Sigmoid colon (tissue), 7 donors: ENCODE results near the gene PRIMA1. TPM values are rescaled to one million over a fixed set of nuclear protein-coding genes. Genes with fewer than 3 reads are reported as not detected.

ENCODE experiments used
- DNase-seq: peaks from one replicate; pipeline ENCODE4 v3.0.0-alpha.2; 2019
- H3K27ac ChIP-seq, 4 donors: fragments of 200-600 bp; sonication (generic); one replicate each; pipeline ENCODE4 v1.5.1; 2016 to 2019; ENCODE audit warnings: mild to moderate bottlenecking in 1 of 4
- H3K27me3 ChIP-seq, 3 donors: fragments of 200-600 bp; sonication (generic); one replicate each; pipeline ENCODE4 v1.5.1; 2019; ENCODE audit warnings: mild to moderate bottlenecking in 1 of 3
- H3K36me3 ChIP-seq, 4 donors: fragments of 200-600 bp; sonication (generic); one replicate each; pipeline ENCODE4 v1.5.1; 2016 to 2019
- H3K4me1 ChIP-seq, 4 donors: fragments of 200-600 bp; sonication (generic); one replicate each; pipeline ENCODE4 v1.5.1; 2017 to 2019
- H3K4me3 ChIP-seq, 4 donors: fragments of 200-600 bp; sonication (generic); one replicate each; pipeline ENCODE4 v1.5.1; 2017 to 2019; ENCODE audit warnings: mild to moderate bottlenecking in 2 of 4, moderate library complexity in 1 of 4
- H3K9me3 ChIP-seq, 4 donors: fragments of 200-600 bp in 3 of 4; sonication (generic) in 3 of 4; one replicate each; pipeline versions ENCODE4 v1.5.1 to v1.6.1; 2013 to 2019
- CTCF ChIP-seq, 4 experiments: fragments of 450-650 bp in 3 of 4; fragments of 200-600 bp in 1 of 4; IDR thresholded peaks; one replicate each; pipeline ENCODE4 v1.5.1; 2016 to 2019; ENCODE audit warnings: antibody characterized with exemption in 4 of 4, mild to moderate bottlenecking in 3 of 4, moderate library complexity in 2 of 4
- EP300 ChIP-seq, 4 donors: sonication (generic); formaldehyde crosslinking; IDR thresholded peaks; one replicate each; pipeline ENCODE4 v1.6.1; 2017; ENCODE audit warnings: antibody characterized with exemption in 4 of 4
- POLR2A ChIP-seq, 2 donors: fragments of 450-650 bp; IDR thresholded peaks; one replicate each; pipeline ENCODE4 v1.6.1; 2016; ENCODE audit warnings: antibody characterized with exemption in 2 of 2, mild to moderate bottlenecking in 2 of 2, moderate library complexity in 2 of 2
- POLR2AphosphoS5 ChIP-seq, 4 donors: sonication (generic); formaldehyde crosslinking; IDR thresholded peaks; one replicate each; pipeline ENCODE4 v1.6.1; 2017; ENCODE audit warnings: antibody characterized with exemption in 4 of 4
- WGBS, 2 donors: extraction: QIAGEN DNeasy Blood & Tissue Kit; methylation state at CpG; one replicate each; pipeline ENCODE4 v1.1.7; 2013; 5-methylcytosine and 5-hydroxymethylcytosine counted together
- intact Hi-C: fragments of 100-400 bp; cut with DNase I; formaldehyde crosslinking; loops from one replicate; pipeline ENCODE4 v1.15.1; 2023
- polyA plus RNA-seq, 3 donors: library from polyadenylated mRNA; stranded (reverse); fragments of 200-250 nt; gene quantifications; one replicate each; pipeline ENCODE4 v1.2.3, GENCODE V29; 2013
- total RNA-seq, 4 donors: library from RNA; depleted of rRNA; stranded (reverse); fragments of >200 nt; gene quantifications; one replicate each; pipeline ENCODE4 v1.1.0, GENCODE V29; 2016
- donor health status: healthy with polysubstance abuse.
- donor health status: Bipolar disorder and iron deficiency.
- donor health status: healthy.

Gene PRIMA1
- total and polyA plus RNA-seq, 7 donors = 0.23 to 21.9 (median 7.6) TPM

- peaks cover 0 to 3% (median 0%) of the 10 kb centered on the region in 3 donors for H3K27me3 ChIP-seq
- H3K4me3 ChIP-seq = no peak overlapping the region
- DNase-seq = no peak
- H3K9me3 ChIP-seq = no peaks in the 10 kb centered on the region
- peaks cover 0 to 13% (median 8%) of the 10 kb centered on the region in 4 donors for H3K36me3 ChIP-seq
- H3K27ac ChIP-seq = peak overlapping the region; percentile 3 to 45 (median 27)
- H3K4me1 ChIP-seq = peaks cover 0 to 24% (median 15%) of the 10 kb centered on the region in 4 donors
- WGBS, 2 donors = 62 to 74% methylated on average over 20 of the region's 20 CpGs
- intact Hi-C loops = no loop called here
- TF ChIP-seq POLR2A (IDR thresholded peaks at IDR 0.05) = no peak
Measured at GRCh38 chr14:93778856-93779629, 9.2 kb downstream of the PRIMA1 start.

- 28 to 65% methylated on average over 8 of the region's 8 CpGs for WGBS, 2 donors
Measured at GRCh38 chr14:93778453-93778852, 9.8 kb downstream of the PRIMA1 start.

GRCh38 chr14:93775744-93776143, 12.5 kb downstream of the PRIMA1 start:
- 64 to 76% methylated on average over 3 of the region's 3 CpGs for WGBS, 2 donors
- no peak for DNase-seq
- peaks cover 0 to 46% (median 34%) of the 10 kb centered on the region in 4 donors for H3K4me1 ChIP-seq
- H3K27me3 ChIP-seq = no peaks in the 10 kb centered on the region
- no peak overlapping the region for H3K4me3 ChIP-seq
- peaks cover 0 to 13% (median 8%) of the 10 kb centered on the region in 4 donors for H3K36me3 ChIP-seq
- TF ChIP-seq CTCF (IDR thresholded peaks at IDR 0.05) (no peak), POLR2AphosphoS5 (IDR thresholded peaks at IDR 0.05) (peak in 2 of 4 donors; percentile 5 to 27)
- H3K27ac ChIP-seq = peak overlapping the region; percentile 30 to 66 (median 52)
- intact Hi-C loops = no loop called here
- no peaks in the 10 kb centered on the region for H3K9me3 ChIP-seq

More at GRCh38 chr14:93778453-93778852, 9.8 kb downstream of the PRIMA1 start:
- Histone ChIP-seq H3K4me3 (no peak overlapping the region), H3K36me3 (peaks cover 0 to 13% (median 8%) of the 10 kb centered on the region in 4 donors), H3K27me3 (peaks cover 0 to 3% (median 0%) of the 10 kb centered on the region in 3 donors), H3K4me1 (peaks cover 0 to 25% (median 16%) of the 10 kb centered on the region in 4 donors), H3K9me3 (no peaks in the 10 kb centered on the region), H3K27ac (peak overlapping the region in 3 of 4 donors; percentile 28 to 61 (median 33))
- intact Hi-C loops = no loop called here
- TF ChIP-seq CTCF (IDR thresholded peaks at IDR 0.05) (no peak), POLR2AphosphoS5 (IDR thresholded peaks at IDR 0.05) (peak in 1 of 4 donors; percentile 5)
- no peak for DNase-seq

- 67 to 87% methylated on average over 2 of the region's 2 CpGs for WGBS, 2 donors
- Histone ChIP-seq H3K4me3 (no peak overlapping the region), H3K9me3 (no peaks in the 10 kb centered on the region), H3K36me3 (peaks cover 0 to 13% (median 8%) of the 10 kb centered on the region in 4 donors), H3K27me3 (no peaks in the 10 kb centered on the region), H3K27ac (peak overlapping the region in 2 of 4 donors; percentile 61 to 66), H3K4me1 (peaks cover 0 to 46% (median 34%) of the 10 kb centered on the region in 4 donors)
- intact Hi-C loops = no loop called here
- TF ChIP-seq POLR2A (IDR thresholded peaks at IDR 0.05) (no peak), EP300 (IDR thresholded peaks at IDR 0.05) (no peak), POLR2AphosphoS5 (IDR thresholded peaks at IDR 0.05) (no peak), CTCF (IDR thresholded peaks at IDR 0.05) (no peak)
- DNase-seq = no peak
Measured at GRCh38 chr14:93775158-93775557, 13.1 kb downstream of the PRIMA1 start.

GRCh38 chr14:93772263-93772662, 16.0 kb downstream of the PRIMA1 start:
- 54 to 72% methylated on average over 5 of the region's 5 CpGs for WGBS, 2 donors
- Histone ChIP-seq H3K4me1 (peaks cover 0 to 46% (median 34%) of the 10 kb centered on the region in 4 donors), H3K36me3 (peaks cover 0 to 19% (median 0%) of the 10 kb centered on the region in 4 donors), H3K27me3 (no peaks in the 10 kb centered on the region), H3K27ac (peak overlapping the region; percentile 62 to 77 (median 72)), H3K9me3 (no peaks in the 10 kb centered on the region), H3K4me3 (no peak overlapping the region)
- peak in 1 of 4 donors; percentile 31 for TF ChIP-seq EP300 (IDR thresholded peaks at IDR 0.05)
- no peak for TF ChIP-seq CTCF (IDR thresholded peaks at IDR 0.05)
- TF ChIP-seq POLR2A (IDR thresholded peaks at IDR 0.05) = no peak
- TF ChIP-seq POLR2AphosphoS5 (IDR thresholded peaks at IDR 0.05) = peak; percentile 40 to 71 (median 62)
- DNase-seq = peak; percentile 86
- intact Hi-C loops = no loop called here
